Ascending aorta (tissue), 2 donors: ENCODE measurements around the gene SP6. TPM values are rescaled to one million over a fixed set of nuclear protein-coding genes. Genes with fewer than 3 reads are reported as not detected.
A peak's percentile ranks its signal among the peaks of the same experiment; 100 is the strongest.

ENCODE experiments used
- DNase-seq, 2 donors: peaks; one replicate each; pipeline ENCODE4 v3.0.0-alpha.2; 2019; ENCODE audit warnings: low spot score in 2 of 2
- H3K27ac ChIP-seq, 2 donors: fragments of 200-600 bp; sonication (generic); one replicate each; pipeline ENCODE4 v1.5.1; 2016 to 2017; ENCODE audit warnings: mild to moderate bottlenecking in 1 of 2
- H3K27me3 ChIP-seq: fragments of 200-600 bp; sonication (generic); one replicate; pipeline ENCODE4 v1.5.1; 2017
- H3K36me3 ChIP-seq, 2 donors: fragments of 200-600 bp; sonication (generic); one replicate each; pipeline ENCODE4 v1.5.1; 2016
- H3K4me1 ChIP-seq, 2 donors: fragments of 200-600 bp; sonication (generic); one replicate each; pipeline ENCODE4 v1.5.1; 2016 to 2017; ENCODE audit warnings: mild to moderate bottlenecking in 1 of 2
- H3K4me3 ChIP-seq, 2 donors: fragments of 200-600 bp; sonication (generic); one replicate each; pipeline ENCODE4 v1.5.1; 2016 to 2017; ENCODE audit warnings: mild to moderate bottlenecking in 1 of 2
- H3K9me3 ChIP-seq, 2 donors: fragments of 200-600 bp; sonication (generic); one replicate each; pipeline ENCODE4 v1.5.1; 2016
- intact Hi-C: fragments of 100-400 bp; cut with DNase I; formaldehyde crosslinking; loops from one replicate; pipeline ENCODE4 v1.15.1; 2023
- total RNA-seq: library from RNA; depleted of rRNA; stranded (reverse); fragments of >200 nt; gene quantifications from one replicate; pipeline ENCODE4 v1.1.0, GENCODE V29; 2016
- TF ChIP-seq, protein P1 (sequence below), 3 experiments: fragments of 200-600 bp in 2 of 3; fragments of 450-650 bp in 1 of 3; sonication (generic) in 2 of 3; IDR thresholded peaks; one replicate each; pipeline ENCODE4 v1.5.1; 2016 to 2019; ENCODE audit warnings: antibody characterized with exemption in 3 of 3, mild to moderate bottlenecking in 1 of 3, moderate library complexity in 1 of 3

SP6 gene
- total RNA-seq, 1 donor from 2014 or later = 0.11 TPM

GRCh38 chr17:47806026-47806912 is 44.7 kb downstream of the SP6 start:
- Histone ChIP-seq H3K4me3 (no peak overlapping the region), H3K27me3 (no peaks in the 10 kb centered on the region), H3K27ac (no peak overlapping the region), H3K9me3 (no peaks in the 10 kb centered on the region), H3K4me1 (peaks cover 0 to 3% of the 10 kb centered on the region in 2 donors), H3K36me3 (peaks cover 20 to 32% of the 10 kb centered on the region in 2 donors)
- intact Hi-C loops = no loop called here
- no peak for DNase-seq
- TF ChIP-seq, protein P1, sequence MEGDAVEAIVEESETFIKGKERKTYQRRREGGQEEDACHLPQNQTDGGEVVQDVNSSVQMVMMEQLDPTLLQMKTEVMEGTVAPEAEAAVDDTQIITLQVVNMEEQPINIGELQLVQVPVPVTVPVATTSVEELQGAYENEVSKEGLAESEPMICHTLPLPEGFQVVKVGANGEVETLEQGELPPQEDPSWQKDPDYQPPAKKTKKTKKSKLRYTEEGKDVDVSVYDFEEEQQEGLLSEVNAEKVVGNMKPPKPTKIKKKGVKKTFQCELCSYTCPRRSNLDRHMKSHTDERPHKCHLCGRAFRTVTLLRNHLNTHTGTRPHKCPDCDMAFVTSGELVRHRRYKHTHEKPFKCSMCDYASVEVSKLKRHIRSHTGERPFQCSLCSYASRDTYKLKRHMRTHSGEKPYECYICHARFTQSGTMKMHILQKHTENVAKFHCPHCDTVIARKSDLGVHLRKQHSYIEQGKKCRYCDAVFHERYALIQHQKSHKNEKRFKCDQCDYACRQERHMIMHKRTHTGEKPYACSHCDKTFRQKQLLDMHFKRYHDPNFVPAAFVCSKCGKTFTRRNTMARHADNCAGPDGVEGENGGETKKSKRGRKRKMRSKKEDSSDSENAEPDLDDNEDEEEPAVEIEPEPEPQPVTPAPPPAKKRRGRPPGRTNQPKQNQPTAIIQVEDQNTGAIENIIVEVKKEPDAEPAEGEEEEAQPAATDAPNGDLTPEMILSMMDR (IDR thresholded peaks at IDR 0.05) = no peak

DNA sequence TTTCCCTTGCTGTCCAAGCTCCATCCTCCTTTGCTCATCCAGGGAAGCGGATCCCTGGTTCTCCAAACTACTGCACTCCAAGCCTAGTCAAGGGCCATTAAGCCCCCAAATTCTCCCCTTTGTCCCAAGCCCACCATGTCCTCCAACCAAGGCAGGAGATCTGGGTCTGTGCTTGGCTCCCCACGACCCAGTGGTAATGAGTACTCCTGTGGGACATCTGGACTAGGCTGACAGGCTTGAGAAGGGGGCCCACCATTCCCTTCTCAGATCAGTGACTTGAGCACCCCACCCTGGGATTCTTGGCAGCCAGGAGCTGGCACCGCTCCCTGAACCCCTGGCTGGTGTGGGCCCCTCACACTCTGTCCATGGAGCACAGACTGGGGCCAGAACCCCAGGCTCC is 46.5 kb downstream of the SP6 start:
- H3K36me3 ChIP-seq = peaks cover 18 to 30% of the 10 kb centered on the region in 2 donors
- TF ChIP-seq, protein P1 (IDR thresholded peaks at IDR 0.05) = no peak
- H3K27me3 ChIP-seq = no peaks in the 10 kb centered on the region
- H3K9me3 ChIP-seq = no peaks in the 10 kb centered on the region
- no peak overlapping the region for H3K4me3 ChIP-seq
- DNase-seq = no peak
- no peaks in the 10 kb centered on the region for H3K4me1 ChIP-seq
- H3K27ac ChIP-seq = no peak overlapping the region
- intact Hi-C loops = no loop called here

- Histone ChIP-seq H3K9me3 (no peaks in the 10 kb centered on the region), H3K4me3 (no peak overlapping the region), H3K4me1 (no peaks in the 10 kb centered on the region), H3K27me3 (no peaks in the 10 kb centered on the region), H3K27ac (no peak overlapping the region), H3K36me3 (peaks cover 11 to 23% of the 10 kb centered on the region in 2 donors)
- intact Hi-C loops = no loop called here
- DNase-seq = no peak
- TF ChIP-seq, protein P1 (IDR thresholded peaks at IDR 0.05) = no peak
Observed at GRCh38 chr17:47803751-47804150, 47.2 kb downstream of the SP6 start.

DNA sequence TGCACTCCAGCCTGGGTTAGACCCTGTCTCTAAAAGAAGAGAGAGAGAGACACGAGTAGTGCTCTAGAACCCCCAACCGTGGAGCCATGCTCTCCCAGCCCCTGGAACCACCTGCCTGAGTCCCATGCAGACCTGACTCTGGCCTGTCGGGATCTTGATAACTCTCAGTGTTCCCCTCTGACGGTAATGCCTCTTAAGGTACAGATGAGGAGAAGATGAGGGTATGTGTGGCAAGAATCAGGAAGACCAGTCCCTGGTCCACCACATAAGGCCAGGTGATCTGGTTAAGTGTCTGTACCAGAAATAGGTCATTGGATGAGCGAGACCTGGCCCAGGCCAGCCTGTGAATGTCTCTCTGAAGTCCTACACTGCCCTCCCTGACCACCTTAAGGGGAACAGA is 47.8 kb downstream of the SP6 start:
- H3K9me3 ChIP-seq = no peaks in the 10 kb centered on the region
- TF ChIP-seq, protein P1 (IDR thresholded peaks at IDR 0.05) = no peak
- H3K27ac ChIP-seq = no peak overlapping the region
- peaks cover 5 to 17% of the 10 kb centered on the region in 2 donors for H3K36me3 ChIP-seq
- no peaks in the 10 kb centered on the region for H3K27me3 ChIP-seq
- DNase-seq = no peak
- H3K4me1 ChIP-seq = no peaks in the 10 kb centered on the region
- H3K4me3 ChIP-seq = no peak overlapping the region
- intact Hi-C loops = no loop called here

DNA sequence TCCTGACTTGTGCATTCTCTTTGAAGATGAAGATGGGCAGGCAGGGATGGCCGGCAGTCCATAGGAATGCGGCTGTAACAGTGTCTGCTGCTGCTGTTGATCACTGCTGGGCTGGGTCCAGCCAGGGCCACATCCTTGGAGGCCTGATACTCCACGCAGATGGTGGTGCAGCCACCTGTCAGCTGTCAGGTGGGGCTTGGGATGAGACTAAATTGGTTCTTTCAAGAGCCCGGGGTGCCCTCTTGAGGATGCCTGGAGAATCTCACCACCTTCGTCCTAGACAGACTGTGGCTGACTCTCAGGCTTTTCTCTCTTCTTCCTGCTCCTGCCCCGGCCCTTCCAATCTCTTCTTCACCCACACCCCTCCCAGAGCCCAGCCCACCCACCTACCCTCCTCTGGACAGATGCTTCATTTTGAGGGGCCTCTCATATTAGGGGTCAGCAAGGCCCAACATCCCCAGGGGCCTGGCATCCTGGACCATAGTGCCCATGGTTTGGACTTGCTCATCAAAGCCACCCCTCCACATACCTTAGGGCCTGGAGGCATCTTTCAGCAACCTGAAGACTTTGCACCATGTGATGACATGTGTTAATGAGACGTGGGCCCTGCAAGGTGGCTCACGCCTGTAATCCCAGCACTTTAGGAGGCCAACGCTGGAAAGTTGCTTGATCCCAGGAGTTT is 48.5 kb downstream of the SP6 start:
- Histone ChIP-seq H3K4me3 (no peak overlapping the region), H3K27me3 (no peaks in the 10 kb centered on the region), H3K27ac (no peak overlapping the region), H3K36me3 (peaks cover 0 to 10% of the 10 kb centered on the region in 2 donors), H3K4me1 (no peaks in the 10 kb centered on the region), H3K9me3 (no peaks in the 10 kb centered on the region)
- TF ChIP-seq, protein P1 (IDR thresholded peaks at IDR 0.05) = peak; percentile 14 to 47 (median 21)
- intact Hi-C loops = no loop called here
- no peak for DNase-seq
